Loucy (cell line): ENCODE results near the gene STK39.

ENCODE experiments used
- H2AFZ ChIP-seq: fragments of 200-600 bp; sonication (generic); 2 replicates; pipeline ENCODE4 v1.6.0; 2016; ENCODE audit warnings: antibody characterized with exemption, mild to moderate bottlenecking, low read length, moderate library complexity
- H3F3A ChIP-seq: fragments of 200-600 bp; 2 replicates; pipeline ENCODE4 v1.6.0; 2016; ENCODE audit warnings: antibody characterized with exemption, low read depth, mild to moderate bottlenecking
- H3K27me3 ChIP-seq: fragments of 200-600 bp; sonication (generic); 2 replicates; pipeline ENCODE4 v1.6.1; 2014; ENCODE audit warnings: low read length, mild to moderate bottlenecking; ENCODE audit not compliant: insufficient read depth, poor library complexity, severe bottlenecking
- H3K36me3 ChIP-seq: fragments of 200-600 bp; sonication (generic); 2 replicates; pipeline ENCODE4 v1.6.1; 2016; ENCODE audit warnings: low read length; ENCODE audit not compliant: insufficient read depth
- H3K4me1 ChIP-seq: fragments of 200-600 bp; sonication (generic); 2 replicates; pipeline ENCODE4 v1.5.1; 2014; ENCODE audit warnings: low read length, mild to moderate bottlenecking; ENCODE audit not compliant: insufficient read depth, poor library complexity, severe bottlenecking
- H3K4me2 ChIP-seq: fragments of 200-600 bp; sonication (generic); 2 replicates; pipeline ENCODE4 v1.6.0; 2014; ENCODE audit warnings: antibody characterized with exemption, low read length, low read depth, mild to moderate bottlenecking; ENCODE audit not compliant: poor library complexity, severe bottlenecking
- H3K4me3 ChIP-seq: fragments of 200-600 bp; sonication (generic); 2 replicates; pipeline ENCODE4 v1.5.1; 2014; ENCODE audit warnings: low read length, mild to moderate bottlenecking, mixed read lengths; ENCODE audit not compliant: poor library complexity, severe bottlenecking
- H3K79me2 ChIP-seq: fragments of 200-600 bp; sonication (generic); 2 replicates; pipeline ENCODE4 v1.6.1; 2014; ENCODE audit warnings: low read length; ENCODE audit not compliant: insufficient read depth
- H3K9ac ChIP-seq: fragments of 200-600 bp; sonication (generic); 2 replicates; pipeline ENCODE4 v1.6.0; 2014; ENCODE audit warnings: mild to moderate bottlenecking, low read depth, low read length, moderate library complexity; ENCODE audit not compliant: poor library complexity, severe bottlenecking
- H3K9me2 ChIP-seq: fragments of 200-600 bp; sonication (generic); replicated peaks from 2 replicates; pipeline ENCODE4 v1.6.1; 2016; ENCODE audit warnings: low read depth, low read length, mixed read lengths
- H3K9me3 ChIP-seq: fragments of 200-600 bp; sonication (generic); 2 replicates; pipeline ENCODE4 v1.6.1; 2014; ENCODE audit warnings: mild to moderate bottlenecking, antibody characterized with exemption, low read length, low read depth; ENCODE audit not compliant: insufficient read depth
- H4K20me1 ChIP-seq: fragments of 200-600 bp; sonication (generic); 2 replicates; pipeline ENCODE4 v1.6.0; 2014; ENCODE audit warnings: antibody characterized with exemption, low read length, mild to moderate bottlenecking; ENCODE audit not compliant: insufficient read depth, poor library complexity, severe bottlenecking
- CTCF ChIP-seq: fragments of 200-600 bp; sonication (generic); conservative IDR thresholded peaks from 2 replicates; pipeline ENCODE4 v1.5.1; 2014; ENCODE audit warnings: mild to moderate bottlenecking, antibody characterized with exemption, low read length
- EZH2phosphoT487 ChIP-seq: fragments of 200-600 bp; IDR thresholded peaks from 2 replicates; pipeline ENCODE4 v1.6.1; 2018; ENCODE audit warnings: antibody characterized with exemption, mild to moderate bottlenecking, moderate library complexity, borderline replicate concordance

The STK39 gene

GRCh38 chr2:167964650-167965413, 282.6 kb downstream of the STK39 start:
- no peaks in the 10 kb centered on the region for H3K9me3 ChIP-seq
- peak; percentile 69 for TF ChIP-seq CTCF
- TF ChIP-seq EZH2phosphoT487: no peak
- no peaks in the 10 kb centered on the region for H3F3A ChIP-seq
- no peaks in the 10 kb centered on the region for H3K9me2 ChIP-seq
- no peak overlapping the region for H3K4me3 ChIP-seq
- no peak overlapping the region for H2AFZ ChIP-seq
- no peak overlapping the region for H3K9ac ChIP-seq
- H3K36me3 ChIP-seq: peaks cover 40% of the 10 kb centered on the region; the same call in 1 of the 2 replicates
- H3K4me1 ChIP-seq: no peaks in the 10 kb centered on the region
- no peak overlapping the region for H3K4me2 ChIP-seq
- H3K79me2 ChIP-seq: no peaks in the 10 kb centered on the region
- no peaks in the 10 kb centered on the region for H3K27me3 ChIP-seq
- no peaks in the 10 kb centered on the region for H4K20me1 ChIP-seq

- no peaks in the 10 kb centered on the region for H3F3A ChIP-seq
- H4K20me1 ChIP-seq: no peaks in the 10 kb centered on the region
- no peaks in the 10 kb centered on the region for H3K27me3 ChIP-seq
- H3K4me3 ChIP-seq: no peak overlapping the region
- peaks cover 45% of the 10 kb centered on the region; the same call in 1 of the 2 replicates for H3K36me3 ChIP-seq
- no peaks in the 10 kb centered on the region for H3K9me3 ChIP-seq
- no peak overlapping the region for H2AFZ ChIP-seq
- H3K9me2 ChIP-seq: no peaks in the 10 kb centered on the region
- no peak overlapping the region for H3K4me2 ChIP-seq
- TF ChIP-seq CTCF: no peak
- TF ChIP-seq EZH2phosphoT487: no peak
- no peaks in the 10 kb centered on the region for H3K79me2 ChIP-seq
- no peak overlapping the region for H3K9ac ChIP-seq
- no peaks in the 10 kb centered on the region for H3K4me1 ChIP-seq
Measured at GRCh38 chr2:167963899-167964649, 283.3 kb downstream of the STK39 start.

GRCh38 chr2:167962436-167963226, 284.8 kb downstream of the STK39 start:
- Histone ChIP-seq H3K36me3 (peaks cover 45% of the 10 kb centered on the region; the same call in 1 of the 2 replicates), H3K4me1 (no peaks in the 10 kb centered on the region)

More at GRCh38 chr2:167962436-167963226, 284.8 kb downstream of the STK39 start:
- TF ChIP-seq CTCF (no peak), EZH2phosphoT487 (no peak)
- Histone ChIP-seq H3K9me2 (no peaks in the 10 kb centered on the region), H3K27me3 (no peaks in the 10 kb centered on the region), H3K9me3 (no peaks in the 10 kb centered on the region), H3K4me3 (no peak overlapping the region), H3K9ac (no peak overlapping the region), H2AFZ (no peak overlapping the region), H3K4me2 (no peak overlapping the region), H3K79me2 (no peaks in the 10 kb centered on the region), H3F3A (no peaks in the 10 kb centered on the region), H4K20me1 (no peaks in the 10 kb centered on the region)
